GM04503 (cell line): ENCODE data around the gene MTSS2.

Experiments used
- DNase-seq: peaks from one replicate; pipeline ENCODE4 v3.0.0-alpha.2; 2012; ENCODE audit warnings: low read depth

The MTSS2 gene

DNA sequence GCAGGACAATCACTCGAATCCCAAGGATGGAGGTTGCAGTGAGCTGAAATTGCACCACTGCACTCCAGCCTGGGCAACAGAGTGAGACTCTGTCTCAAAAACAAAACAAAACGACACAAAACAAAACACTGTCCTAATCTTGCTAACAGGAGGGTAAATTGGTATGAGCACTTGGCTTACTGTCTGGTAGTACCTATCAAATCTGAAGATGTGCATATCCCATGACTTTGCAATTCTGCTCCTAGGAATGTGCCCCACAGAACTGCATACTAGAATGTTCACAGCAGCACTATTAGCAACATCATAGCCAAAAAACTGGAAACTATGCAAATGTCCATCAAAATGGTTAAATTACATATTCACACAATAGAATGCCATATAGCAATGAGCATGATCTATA lies 15.7 kb downstream of the MTSS2 start:
- DNase-seq = no peak

DNA sequence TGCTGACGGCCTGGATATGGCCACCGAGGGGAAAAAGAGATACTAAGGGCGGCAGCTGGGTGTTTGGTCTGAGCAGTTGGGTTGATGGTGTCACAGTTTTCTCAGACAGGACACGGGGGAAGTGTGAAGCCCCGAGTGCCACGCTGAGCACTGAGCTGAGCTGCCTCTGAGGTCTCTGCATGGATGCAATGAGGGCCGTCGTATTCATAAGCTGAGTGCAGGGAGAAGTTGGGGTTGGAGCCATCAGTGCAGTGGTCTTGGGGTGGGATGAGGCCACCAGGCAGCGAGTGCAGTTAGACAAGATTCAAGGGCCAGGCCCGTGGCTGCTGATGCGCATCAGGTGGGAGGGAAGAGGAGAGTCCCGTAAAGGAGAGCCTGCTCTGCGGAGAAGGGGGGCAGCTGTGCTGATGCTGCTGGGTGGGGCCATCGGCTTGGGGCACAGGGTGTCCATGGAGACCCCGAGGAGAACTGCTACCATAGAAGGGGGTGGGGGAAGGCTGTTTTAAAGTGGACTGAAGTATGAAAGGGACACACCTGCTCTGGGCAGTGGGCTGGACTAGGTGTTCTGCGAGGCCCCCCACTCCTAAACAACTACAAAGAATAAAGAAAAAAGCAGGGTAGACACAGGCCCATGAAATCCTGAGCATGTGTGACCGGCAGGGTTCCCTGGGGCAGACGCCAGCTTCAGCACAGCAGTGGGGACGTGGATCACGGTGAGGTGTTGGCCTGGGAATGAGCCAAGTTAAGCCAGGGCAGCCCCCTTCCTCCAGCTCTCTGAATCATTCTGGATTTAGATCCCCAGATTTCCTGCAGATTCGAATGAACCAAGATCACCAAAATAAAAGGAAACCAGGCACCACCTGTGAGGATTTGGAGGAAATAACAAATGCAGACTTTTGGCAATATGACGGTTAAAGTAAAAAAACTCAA lies 19.8 kb downstream of the MTSS2 start:
- no peak for DNase-seq

DNA sequence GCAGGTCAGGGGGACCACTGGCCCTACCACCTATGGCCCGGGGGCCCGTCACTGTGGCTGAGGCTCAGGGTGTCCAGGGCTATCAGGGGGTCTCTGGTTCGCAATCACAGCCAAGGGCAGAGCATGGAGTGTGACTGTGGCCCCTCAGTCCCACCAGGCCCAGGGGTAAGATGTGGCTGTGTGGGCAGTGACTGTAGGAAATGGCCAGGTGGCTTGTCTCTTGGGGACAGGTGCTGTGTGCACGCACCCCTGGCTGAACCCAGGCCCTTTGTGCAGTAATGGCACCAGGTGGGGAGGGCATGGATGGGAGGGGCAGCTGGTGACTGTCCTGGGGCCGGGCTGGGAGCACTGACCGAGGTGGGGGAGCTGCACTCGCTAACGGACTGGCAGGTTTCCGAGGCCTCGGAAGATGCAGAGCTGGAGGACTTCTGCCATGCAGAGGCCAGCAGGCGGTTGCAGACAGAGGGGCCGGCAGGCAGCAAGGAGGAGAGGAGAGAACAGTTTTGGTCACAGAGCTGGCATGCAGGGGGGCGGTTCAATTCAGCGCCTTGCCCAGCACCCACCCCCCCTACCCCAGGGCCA lies 20.6 kb downstream of the MTSS2 start:
- DNase-seq = no peak

DNA sequence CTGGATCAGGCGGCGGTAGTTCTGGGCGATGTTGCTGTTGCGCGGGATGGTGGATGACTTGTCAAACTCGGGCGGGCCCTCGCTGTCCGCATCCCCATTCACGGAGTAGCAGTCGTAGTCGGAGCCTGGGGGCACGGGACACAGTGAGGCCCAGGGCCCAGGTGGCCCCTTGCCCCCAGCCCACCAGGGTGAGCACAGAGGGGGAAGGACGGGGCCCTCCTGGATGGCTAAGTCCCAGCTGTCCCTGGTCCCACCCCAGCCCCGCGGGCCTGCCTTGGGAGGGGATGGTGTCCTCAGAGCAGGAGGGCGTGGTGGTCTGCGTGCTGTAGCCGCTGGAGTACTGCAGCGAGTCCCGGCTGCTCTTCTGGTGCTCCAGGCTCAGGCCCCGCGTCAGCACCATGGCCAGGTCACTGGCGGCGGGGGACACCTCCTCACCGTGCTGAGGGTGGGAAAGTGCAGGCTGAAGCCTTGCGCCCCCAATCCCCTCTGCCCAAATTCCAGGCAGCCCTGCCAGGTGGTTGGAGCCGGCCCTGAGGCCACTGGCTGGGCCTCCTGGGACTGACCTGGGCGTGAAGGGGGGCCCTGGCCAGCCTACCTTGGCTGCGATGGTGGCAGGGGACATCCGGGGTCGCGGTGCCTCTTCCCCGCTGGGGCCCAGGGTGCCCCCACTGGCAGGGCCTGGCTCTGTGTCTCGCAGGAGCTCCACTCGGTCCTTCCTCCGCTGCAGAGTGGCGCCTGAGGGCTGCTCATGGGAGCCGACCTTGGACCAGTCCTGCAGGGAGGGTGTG lies 21.3 kb downstream of the MTSS2 start:
- DNase-seq = no peak

DNA sequence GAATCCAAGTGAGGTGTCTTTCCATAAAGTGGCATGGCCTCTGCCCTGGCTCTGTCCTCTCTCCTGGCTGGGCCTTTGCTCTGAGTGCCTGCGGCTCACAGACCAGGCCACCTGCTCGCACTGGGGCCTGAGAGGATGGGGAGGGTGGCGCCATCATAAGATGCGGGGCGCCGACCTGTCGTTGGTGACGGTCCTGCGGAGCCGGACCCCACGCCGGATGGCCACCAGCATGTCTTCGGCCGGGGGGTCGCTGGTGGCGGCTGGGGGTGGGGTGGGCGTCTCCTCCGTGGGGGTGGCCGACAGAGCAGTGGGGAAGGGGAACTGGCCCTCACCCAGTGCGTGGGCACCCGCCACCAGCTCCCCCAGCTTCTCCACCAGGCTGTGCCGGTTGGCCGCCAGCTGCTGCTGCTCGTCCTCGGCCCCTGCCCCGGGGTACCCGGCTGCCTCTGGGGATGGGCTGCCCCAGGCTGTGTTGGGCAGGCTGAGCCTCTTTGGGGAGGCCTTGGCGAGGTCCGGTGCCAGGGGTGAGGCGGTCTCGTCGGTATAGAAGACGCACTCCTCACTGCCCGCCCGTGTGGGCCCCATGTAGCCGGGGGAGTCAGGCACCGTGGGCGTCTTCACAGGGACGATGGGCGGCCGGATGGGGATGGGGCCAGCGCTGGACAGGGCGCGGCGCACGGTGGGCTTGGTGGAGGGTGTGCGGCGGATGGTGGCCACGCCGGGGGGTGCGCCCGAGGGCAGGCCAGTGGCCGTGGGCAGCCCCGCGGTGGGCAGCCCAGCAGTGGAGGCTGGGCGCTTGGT lies 22.1 kb downstream of the MTSS2 start:
- no peak for DNase-seq

DNA sequence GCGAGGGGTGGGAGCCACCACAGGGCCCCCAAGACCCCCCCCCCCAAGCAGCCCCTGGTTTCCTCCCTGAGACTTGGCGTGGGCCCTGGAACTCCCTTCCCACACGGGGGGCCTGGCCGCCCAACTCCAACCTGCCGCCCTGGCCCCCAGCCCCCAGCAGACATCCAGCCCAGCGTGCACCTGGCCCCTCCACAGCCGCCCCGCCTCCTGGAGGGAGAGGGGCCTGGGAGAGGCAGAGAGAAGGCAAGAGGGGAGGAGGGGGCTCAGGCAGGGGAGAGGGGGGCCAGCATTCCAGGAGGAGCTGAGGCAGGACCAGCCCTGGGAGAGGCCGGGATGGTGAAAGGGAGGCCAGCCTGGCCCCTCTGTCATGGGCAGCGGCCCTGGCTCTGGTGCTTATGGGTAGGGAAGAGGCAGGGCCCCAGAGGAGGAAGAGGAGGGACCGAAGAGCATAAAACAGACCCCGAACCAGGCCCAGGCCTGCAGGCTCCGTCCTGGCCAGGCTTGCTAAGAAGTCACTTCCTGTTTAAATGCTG lies 22.8 kb downstream of the MTSS2 start:
- DNase-seq = no peak

DNA sequence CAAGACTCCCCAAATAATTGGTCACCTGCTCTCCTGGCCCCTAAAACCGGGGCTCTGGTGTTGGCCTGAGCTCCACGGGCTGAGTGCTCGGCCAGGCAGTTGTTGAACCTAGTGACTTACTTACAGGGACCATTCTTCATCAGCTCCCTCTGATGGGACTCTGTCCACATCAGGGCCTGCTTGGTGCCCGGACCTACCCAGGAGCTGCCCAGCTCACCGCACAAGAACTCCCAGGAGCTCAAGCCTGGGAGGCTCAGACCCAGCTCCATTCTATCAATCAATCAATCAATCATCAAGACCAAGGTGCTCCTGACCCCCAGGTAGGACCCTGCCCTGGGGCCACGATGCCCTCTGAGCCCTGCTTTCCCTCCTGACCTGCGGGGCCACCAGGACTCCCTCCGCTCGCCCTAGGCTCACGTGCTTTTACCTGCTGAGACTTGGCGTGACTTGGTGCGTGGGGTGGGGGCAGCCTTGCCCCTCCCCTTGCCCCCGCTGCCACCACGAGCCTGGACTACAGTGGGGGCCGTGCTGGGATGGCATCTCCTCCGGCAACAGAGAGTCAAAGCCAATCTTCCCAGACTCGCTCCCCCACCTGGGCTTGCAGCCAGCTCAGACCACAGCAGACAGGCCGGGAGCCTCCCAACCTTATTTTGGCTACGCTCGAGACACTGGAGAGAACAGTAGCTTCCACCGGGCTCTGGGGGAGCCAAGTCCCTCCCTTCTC lies 23.8 kb downstream of the MTSS2 start:
- no peak for DNase-seq

DNA sequence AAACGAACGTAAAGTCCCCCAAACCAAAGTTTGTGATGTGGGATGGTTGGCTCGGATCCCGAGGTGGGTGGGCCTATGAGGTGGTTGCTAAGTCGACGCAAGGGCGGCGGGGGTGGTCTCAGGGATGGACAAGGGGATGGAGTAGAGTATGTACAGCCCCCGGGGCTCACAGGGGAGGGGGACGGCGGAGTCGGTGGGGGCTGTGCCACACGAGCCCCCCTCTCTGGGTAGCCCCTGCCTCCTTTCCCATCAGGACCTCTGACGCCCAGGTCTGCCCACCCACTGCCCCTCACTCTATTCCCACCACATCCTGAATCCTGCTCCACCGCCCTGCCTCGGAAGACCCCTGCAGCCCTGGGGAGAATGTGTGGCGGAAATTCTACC lies 24.3 kb downstream of the MTSS2 start:
- DNase-seq = no peak

DNA sequence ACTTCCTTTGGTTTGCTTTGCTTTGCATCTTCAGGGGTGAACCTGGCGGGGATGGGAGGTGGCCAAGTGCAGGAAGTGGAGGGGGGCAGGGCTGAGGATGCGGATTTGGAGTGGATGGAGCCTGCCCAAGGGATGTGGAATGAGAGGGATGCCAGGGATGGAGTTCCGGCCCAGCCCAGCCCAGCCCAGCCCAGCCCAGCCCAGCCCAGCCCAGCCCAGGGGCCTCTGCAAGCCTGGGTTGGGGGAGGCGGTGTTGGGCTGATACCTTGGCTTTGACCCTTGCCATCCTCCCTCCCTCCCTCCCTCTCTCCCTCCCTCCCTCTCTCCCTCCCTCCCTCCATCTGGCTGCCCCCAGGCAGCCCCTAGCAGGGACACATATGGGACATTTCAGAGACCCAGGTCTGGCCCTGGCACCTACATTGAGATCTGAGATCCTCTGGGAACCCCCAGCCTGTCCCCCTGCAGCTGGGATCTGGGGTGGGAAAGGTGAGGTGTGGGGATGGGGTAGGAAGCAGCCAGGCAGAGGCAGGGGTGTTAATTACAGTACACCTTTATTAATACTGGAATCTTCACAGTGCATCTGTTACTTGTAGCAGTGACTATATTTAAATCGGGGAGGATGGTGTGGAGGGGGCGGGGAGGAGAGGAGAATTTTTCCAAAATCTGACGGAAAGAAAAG lies 25.0 kb downstream of the MTSS2 start:
- DNase-seq = no peak

DNA sequence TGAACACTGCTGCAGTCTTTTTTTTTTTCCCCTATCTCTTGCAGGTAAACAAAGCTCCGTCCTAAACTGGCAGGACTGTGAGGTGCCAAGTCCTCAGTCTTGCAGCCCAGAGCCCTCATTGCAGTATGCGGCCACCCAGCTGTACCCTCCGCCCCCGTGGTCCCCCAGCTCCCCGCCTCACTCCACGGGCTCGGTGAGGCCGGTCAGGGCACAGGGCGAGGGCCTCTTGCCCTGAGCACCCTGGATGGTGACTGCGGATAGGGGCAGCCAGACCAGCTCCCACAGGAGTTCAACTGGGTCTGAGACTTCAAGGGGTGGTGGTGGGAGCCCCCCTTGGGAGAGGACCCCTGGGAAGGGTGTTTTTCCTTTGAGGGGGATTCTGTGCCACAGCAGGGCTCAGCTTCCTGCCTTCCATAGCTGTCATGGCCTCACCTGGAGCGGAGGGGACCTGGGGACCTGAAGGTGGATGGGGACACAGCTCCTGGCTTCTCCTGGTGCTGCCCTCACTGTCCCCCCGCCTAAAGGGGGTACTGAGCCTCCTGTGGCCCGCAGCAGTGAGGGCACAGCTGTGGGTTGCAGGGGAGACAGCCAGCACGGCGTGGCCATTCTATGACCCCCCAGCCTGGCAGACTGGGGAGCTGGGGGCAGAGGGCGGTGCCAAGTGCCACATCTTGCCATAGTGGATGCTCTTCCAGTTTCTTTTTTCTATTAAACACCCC lies 25.7 kb downstream of the MTSS2 start:
- DNase-seq = no peak

DNA sequence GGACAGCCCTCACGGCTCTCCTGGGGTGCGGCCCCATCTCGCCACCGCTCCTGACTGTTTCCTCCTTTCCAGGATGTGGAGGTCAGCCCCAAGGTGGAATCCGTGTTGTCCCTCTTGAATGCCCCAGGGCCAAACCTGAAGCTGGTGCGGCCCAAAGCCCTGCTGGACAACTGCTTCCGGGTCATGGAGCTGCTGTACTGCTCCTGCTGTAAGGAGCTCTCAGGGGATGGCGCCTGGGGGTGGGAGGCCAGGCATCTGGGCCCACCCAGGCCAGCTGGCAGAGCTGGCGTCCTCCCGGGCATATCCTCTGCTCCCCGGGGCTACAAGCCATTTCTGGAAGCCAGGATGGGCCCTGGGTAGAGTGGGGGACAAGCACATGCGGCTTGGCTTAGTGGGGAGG lies 26.3 kb downstream of the MTSS2 start:
- no peak for DNase-seq

DNA sequence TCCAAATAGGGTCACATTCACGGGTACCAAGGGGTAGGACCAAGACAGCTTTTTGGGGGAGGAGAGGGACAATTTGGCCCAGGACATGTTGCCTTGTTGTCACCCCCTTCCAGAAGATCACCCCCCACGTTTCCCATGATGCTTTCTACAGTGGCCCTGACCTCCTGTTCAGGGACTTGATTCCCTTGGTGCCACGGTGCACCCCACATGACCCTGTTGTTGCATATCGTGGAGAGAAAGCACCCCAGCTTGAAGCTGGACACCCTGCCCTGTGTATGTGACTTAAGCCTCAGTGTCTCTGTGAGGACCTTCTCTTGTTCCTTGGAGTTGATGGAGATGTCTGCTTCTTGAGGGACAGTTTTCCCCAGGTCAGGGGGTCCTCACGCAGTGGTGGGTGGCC lies 26.9 kb downstream of the MTSS2 start:
- no peak for DNase-seq

DNA sequence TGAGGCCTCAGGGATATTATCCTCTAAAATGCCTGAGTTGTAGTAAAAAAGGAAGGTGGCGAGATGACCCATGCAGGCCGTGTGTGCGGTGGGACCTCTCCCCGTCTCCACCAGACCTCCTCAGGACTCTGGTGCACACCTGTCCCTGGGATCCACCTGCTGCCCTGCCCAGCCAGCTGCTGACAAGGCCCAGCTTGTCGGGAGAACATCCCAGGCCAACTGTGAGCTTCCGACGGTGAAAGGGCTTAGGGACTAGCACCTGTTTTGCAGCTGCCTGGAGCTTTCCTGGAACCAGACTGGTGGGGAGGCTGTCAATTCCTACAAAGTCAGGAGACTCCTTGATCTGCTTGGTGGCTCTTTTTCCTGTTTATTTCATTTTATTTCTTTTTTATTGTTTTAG lies 27.9 kb downstream of the MTSS2 start:
- no peak for DNase-seq

DNA sequence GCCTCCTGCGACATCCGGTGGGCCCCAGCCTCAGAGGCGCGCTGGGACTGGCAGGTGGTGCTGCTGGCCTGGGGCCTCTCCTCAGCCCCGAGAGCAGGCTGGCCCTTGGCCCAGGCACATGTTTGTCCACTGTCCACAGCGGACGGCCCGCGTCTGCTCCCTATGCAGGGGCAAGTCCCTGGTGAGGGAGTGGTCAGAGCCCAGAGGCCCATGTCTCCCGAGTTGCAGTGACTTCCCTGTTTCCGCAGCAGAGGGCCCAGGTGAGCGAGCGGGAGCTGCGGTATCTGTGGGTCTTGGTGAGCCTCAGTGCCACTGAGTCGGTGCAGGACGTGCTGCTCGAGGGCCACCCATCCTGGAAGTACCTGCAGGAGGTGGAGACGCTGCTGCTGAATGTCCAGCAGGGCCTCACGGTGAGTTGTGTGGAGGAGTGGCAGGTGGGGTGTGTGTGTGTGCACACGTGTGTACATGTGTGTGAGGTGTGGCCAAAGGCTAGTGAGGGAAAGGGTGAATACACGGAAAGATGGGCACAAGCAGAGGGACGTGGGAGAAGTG lies 29.1 kb downstream of the MTSS2 start:
- DNase-seq = no peak

DNA sequence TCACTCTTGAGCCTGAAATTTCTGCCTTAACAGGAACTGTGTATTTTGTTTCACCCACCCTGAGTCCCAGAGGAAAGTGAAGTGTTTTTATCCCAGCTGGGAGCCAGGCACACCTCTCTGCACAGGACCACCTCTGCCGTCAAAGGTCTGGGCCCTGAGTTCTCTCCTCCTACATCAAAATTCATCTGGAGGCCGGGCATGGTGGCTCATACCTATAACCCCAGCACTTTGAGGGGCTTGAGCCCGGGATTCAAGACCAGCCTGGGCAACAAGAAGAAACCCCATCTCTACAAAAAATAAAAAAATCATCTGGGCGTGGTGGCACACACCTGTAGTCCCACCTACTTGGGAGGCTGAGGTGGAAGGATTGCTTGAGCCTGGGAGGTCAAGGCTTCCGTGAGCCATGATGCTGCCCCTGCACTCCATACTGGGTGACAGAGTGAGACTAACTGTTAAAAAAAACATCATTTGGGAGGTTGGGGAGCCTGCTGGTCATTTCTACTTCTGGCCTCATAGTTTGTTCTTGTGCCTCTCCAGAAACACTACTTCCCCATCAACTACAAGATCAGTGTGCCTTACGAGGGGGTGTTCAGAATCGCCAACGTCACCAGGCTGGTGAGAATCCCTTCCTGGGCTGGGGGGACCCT lies 29.7 kb downstream of the MTSS2 start:
- no peak for DNase-seq

DNA sequence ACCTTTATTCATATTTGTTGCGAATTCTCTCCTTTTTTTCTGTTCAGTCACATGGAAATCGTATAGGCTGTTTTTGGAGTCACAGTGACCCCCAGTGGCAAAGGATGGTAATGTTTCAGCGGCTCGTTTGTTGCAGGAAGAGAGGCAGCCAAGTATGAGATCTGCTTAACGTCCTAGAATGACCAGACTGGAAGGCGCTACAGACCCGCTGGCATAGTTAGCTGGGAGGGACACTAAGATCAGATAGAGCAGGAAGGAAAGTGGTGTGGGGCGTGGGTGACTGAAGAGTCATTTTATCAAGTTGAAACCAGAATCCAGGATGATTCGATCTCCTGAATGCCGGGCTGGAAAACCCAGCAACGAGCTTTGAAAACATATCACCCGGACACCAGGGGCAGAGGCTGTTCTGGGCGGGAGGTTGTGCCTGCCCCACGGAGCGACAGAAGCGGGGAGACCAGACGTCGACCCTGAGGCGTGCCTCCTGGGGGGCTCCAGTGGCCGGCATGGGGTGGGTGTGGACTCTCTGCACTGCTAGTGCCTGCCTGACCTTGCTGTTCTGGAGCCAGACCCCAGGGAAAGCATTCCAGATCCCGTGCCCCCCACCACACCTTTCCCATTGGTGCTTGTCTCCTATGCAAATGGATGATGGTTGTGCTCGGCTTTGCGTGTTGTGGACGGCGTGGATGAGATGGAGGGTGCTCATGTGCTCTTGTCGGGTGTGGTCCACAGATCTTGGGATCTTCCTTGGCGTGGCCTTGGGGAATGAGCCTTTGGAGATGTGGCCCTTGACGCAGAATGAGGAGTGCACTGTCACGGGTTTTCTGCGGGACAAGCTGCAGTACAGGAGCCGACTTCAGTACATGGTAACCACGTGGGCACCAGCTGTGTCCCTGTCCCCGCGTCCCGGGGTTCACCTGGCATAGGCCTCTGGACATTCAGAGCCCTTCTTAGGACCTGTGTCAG lies 31.8 kb downstream of the MTSS2 start:
- DNase-seq = peak; percentile 50

DNA sequence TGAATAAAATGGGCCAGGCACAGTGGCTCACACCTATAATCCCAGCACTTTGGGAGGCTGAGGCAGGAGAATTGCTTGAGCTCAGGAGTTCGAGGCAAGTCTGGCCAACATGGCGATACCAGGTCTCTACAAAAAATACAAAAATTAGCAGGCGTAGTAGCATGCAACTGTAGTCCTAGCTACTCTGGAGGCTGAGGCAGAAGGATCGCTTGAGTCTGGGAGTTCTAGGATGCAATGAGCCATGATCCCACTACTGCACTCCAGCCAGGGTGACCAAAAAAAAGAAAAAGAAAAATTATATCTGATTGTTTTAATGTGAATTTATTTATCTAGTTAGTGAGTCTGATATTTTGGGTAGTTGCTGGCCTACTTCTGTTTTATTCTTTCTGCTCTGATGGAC lies 32.4 kb downstream of the MTSS2 start:
- no peak for DNase-seq

DNA sequence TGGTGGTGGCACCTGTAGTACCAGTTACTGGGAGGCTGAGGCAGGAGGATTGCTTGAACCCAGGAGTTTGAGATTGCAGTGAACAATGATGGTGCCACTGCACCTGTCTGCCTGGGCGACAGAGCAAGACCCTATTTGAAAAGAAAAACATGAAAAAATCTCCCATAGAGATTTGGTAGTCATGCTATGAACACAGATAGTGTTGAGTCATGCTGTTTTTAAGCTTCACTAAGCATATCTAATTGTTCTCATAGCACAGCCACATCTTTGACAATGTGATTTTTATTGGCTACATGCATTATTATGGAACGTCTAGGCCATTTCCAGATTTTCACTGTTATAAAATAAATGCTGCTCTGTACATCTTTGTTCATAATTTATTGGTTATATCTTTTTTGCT lies 33.5 kb downstream of the MTSS2 start:
- no peak for DNase-seq
